Progenitor cell of endocrine pancreas (in vitro differentiated cells): Measurements from ENCODE around the gene RPN2. TPM values are rescaled to one million over a fixed set of nuclear protein-coding genes. Genes with fewer than 3 reads are reported as not detected.

Experiments
- DNase-seq: peaks from one replicate; pipeline ENCODE4 v3.0.0; 2021; ENCODE audit warnings: low spot score; ENCODE audit not compliant: unreplicated experiment
- H3K27ac Mint-ChIP-seq: 2 replicates; pipeline ENCODE4 v1.8.0; 2021; ENCODE audit warnings: mild to moderate bottlenecking, moderate library complexity, mixed read lengths
- H3K27me3 Mint-ChIP-seq: 2 replicates; pipeline ENCODE4 v1.8.0; 2021; ENCODE audit warnings: mixed read lengths
- H3K36me3 Mint-ChIP-seq: 2 replicates; pipeline ENCODE4 v1.8.0; 2022; ENCODE audit warnings: mixed read lengths; ENCODE audit not compliant: insufficient read depth
- H3K4me1 Mint-ChIP-seq: 2 replicates; pipeline ENCODE4 v1.8.0; 2021; ENCODE audit warnings: low read depth, mixed read lengths
- H3K4me3 Mint-ChIP-seq: 2 replicates; pipeline ENCODE4 v1.8.0; 2021; ENCODE audit warnings: low read depth, mild to moderate bottlenecking, moderate library complexity, mixed read lengths
- H3K9me3 Mint-ChIP-seq: 2 replicates; pipeline ENCODE4 v1.8.0; 2021; ENCODE audit warnings: low read depth, mixed read lengths
- total RNA-seq: library from RNA; stranded (reverse); gene quantifications from 2 replicates; pipeline ENCODE4 v1.2.1, GENCODE V29; 2021
- TF ChIP-seq, protein P1 (sequence below): fragments of 200-600 bp; sonication (generic); IDR thresholded peaks from one replicate; pipeline ENCODE4 v1.5.0; 2021; ENCODE audit warnings: antibody characterized with exemption, mild to moderate bottlenecking; ENCODE audit not compliant: unreplicated experiment

Gene RPN2
- total RNA-seq, 1 donor from 2014 or later = 213 TPM

DNA sequence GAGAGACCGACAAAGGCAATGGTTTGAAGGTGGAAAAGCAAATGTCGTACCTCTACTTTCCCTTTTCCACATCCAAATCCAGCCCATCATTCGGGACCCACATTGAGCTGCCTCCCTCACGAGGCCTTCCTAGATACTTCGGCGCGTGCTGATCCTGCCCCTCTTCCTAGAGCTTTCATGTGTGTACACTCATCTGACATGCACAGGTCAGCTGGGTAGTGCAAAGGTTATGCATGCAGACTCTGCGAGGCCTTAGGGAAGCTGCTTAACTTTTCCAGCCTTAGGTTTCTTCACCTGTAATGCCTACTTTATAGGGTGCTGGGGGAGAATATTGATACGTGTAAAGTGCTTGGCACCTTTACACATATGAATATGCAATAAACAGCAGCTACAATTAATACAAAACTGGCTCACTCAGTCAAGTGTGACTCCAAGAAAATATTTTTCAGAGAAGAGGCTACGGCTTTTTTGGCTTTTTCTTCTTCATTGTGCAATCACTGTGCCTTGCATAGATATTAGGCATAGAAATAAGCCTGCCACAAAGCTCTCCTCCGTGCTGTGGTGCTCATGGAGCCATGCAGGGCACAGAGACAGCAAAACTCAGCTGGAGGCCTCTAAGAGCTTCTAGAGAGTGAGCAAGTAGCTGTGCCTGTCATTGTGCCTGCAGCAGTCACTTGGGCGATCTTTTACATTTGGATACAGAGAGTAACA lies 106.7 kb downstream of the RPN2 start:
- H3K27ac Mint-ChIP-seq = no peak overlapping the region
- H3K27me3 Mint-ChIP-seq = peaks cover 2% of the 10 kb centered on the region
- no peaks in the 10 kb centered on the region for H3K9me3 Mint-ChIP-seq
- peaks cover 5% of the 10 kb centered on the region for H3K4me1 Mint-ChIP-seq
- no peak overlapping the region for H3K4me3 Mint-ChIP-seq
- no peaks in the 10 kb centered on the region for H3K36me3 Mint-ChIP-seq
- DNase-seq = no peak
- TF ChIP-seq, protein P1, sequence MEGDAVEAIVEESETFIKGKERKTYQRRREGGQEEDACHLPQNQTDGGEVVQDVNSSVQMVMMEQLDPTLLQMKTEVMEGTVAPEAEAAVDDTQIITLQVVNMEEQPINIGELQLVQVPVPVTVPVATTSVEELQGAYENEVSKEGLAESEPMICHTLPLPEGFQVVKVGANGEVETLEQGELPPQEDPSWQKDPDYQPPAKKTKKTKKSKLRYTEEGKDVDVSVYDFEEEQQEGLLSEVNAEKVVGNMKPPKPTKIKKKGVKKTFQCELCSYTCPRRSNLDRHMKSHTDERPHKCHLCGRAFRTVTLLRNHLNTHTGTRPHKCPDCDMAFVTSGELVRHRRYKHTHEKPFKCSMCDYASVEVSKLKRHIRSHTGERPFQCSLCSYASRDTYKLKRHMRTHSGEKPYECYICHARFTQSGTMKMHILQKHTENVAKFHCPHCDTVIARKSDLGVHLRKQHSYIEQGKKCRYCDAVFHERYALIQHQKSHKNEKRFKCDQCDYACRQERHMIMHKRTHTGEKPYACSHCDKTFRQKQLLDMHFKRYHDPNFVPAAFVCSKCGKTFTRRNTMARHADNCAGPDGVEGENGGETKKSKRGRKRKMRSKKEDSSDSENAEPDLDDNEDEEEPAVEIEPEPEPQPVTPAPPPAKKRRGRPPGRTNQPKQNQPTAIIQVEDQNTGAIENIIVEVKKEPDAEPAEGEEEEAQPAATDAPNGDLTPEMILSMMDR = no peak

DNA sequence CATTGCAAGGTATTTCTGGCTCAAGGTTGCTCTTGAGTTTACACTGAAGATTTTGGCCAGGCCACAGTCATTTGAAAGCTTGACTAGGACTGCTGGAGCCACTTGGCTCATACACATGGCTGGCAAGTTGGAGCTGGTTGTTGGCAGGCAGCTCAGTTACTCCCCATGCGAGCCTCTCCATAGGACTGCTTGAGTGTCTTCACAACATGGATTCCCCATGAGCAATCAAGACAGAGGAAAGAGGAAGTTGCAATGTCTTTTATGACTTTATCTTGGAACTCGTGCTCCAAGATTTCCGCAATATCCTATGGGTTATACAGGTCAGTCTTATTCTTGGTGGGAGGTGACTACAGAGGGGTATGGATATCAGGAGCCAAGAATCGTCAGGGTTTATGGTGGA lies 109.0 kb downstream of the RPN2 start:
- peak overlapping the region; percentile 78 for H3K27ac Mint-ChIP-seq
- H3K4me3 Mint-ChIP-seq = peak overlapping the region; percentile 84
- H3K27me3 Mint-ChIP-seq = peaks cover 2% of the 10 kb centered on the region
- TF ChIP-seq, protein P1 = no peak
- DNase-seq = no peak
- peaks cover 9% of the 10 kb centered on the region for H3K4me1 Mint-ChIP-seq
- peaks cover 3% of the 10 kb centered on the region for H3K9me3 Mint-ChIP-seq
- peaks cover 6% of the 10 kb centered on the region for H3K36me3 Mint-ChIP-seq

DNA sequence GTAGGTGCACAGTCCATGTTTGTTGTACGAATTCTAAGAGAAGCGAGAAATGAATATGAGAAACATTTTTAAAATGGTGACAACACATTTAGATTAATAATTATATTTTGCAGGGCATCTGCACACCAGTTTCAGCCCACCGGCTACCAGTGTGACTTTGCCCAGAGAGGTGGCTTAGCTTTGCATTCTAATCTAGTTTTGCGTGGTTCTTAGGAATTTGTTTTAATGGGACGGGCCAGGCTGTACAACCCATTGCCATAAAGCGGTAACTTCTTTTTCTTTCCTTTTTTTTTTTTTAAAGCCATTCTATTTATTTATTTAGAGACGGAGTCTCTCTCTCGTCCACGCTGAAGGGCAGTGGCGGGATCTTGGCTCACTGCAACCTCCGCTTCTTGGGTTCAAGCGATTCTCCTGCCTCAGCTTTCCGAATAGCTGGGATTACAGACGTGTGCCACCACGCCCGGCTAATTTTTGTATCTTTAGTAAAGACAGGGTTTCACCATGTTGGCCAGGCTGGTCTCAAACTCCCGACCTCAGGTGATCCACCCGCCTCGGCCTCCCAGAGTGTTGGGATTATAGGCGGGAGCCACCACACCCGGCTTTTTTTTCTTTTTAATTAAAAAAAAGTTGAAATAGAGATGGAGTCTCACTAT lies 111.2 kb downstream of the RPN2 start:
- TF ChIP-seq, protein P1 = no peak
- peaks cover 2% of the 10 kb centered on the region for H3K27me3 Mint-ChIP-seq

More for the DNA sequence above, 111.2 kb downstream of the RPN2 start:
- peaks cover 7% of the 10 kb centered on the region for H3K9me3 Mint-ChIP-seq
- H3K4me3 Mint-ChIP-seq = peak overlapping the region; percentile 84
- H3K27ac Mint-ChIP-seq = peak overlapping the region; percentile 99
- peaks cover 16% of the 10 kb centered on the region for H3K36me3 Mint-ChIP-seq
- peaks cover 9% of the 10 kb centered on the region for H3K4me1 Mint-ChIP-seq
- no peak for DNase-seq

Other genes with a start within 250 kb of the RPN2 start
- 15.1 and 17.1 TPM in 2 replicates for gene SAMHD1, start 227.6 kb upstream of the RPN2 start, total RNA-seq
- 13.3 and 17.2 TPM in 2 replicates for gene RBL1, start 83.3 kb upstream of the RPN2 start, total RNA-seq
- gene MROH8, start 218 bp downstream of the RPN2 start, total RNA-seq = 5.7 and 6.1 TPM in 2 replicates
- gene GHRH, start 82.5 kb downstream of the RPN2 start, total RNA-seq = 0.75 TPM in 1 of 2 replicates, not detected in the other
- 39.4 and 41.2 TPM in 2 replicates for gene MANBAL, start 110.3 kb downstream of the RPN2 start, total RNA-seq
- gene SRC, start 166.8 kb downstream of the RPN2 start, total RNA-seq = 126 and 128 TPM in 2 replicates